ENCODE results near the gene IL22. TPM values are rescaled to one million over a fixed set of nuclear protein-coding genes. Genes with fewer than 3 reads are reported as not detected.

The IL22 gene
- total RNA-seq, 1 experiment from 2014 or later: not detected

DNA sequence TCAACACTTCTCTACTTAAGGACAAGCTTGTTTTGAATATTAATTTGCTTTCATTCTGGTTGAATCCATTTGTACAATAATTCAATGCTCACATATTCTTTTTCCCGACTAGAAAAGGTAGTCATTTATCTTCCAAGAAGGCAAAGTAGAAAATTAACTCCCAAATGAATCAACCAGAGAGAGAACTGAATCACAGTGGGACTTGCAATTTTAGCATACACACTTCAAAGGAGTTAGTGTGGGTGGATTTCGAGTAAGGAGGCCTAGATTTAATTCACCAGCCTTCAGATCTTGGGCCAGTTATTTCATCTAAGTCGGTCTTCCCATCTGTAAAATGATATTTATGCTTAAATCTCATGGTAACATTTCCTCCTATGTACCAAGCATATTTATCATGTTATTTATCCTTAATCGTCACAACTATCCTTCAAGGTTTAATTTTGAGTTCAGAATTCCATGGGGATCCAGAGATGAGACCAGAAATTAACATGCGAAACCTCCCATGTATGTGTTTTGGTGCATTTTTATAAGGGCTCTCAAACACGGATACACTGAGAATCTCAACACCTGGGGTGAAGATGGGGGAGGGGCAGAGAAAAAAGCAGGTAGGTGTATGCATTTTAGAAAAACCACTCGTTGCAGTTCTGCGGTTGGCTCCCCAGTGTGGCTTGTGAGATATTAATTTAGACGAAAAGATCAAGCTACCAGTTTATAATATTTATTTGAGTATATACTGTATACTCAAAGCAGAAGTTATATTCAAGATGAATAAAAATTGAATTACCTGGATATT lies 38.9 kb upstream of the IL22 start (continued):
- TF ChIP-seq ZNF281 (CRISPR knock-in tag; IDR thresholded peaks at IDR 0.05): no peak
- TF ChIP-seq, protein P1, sequence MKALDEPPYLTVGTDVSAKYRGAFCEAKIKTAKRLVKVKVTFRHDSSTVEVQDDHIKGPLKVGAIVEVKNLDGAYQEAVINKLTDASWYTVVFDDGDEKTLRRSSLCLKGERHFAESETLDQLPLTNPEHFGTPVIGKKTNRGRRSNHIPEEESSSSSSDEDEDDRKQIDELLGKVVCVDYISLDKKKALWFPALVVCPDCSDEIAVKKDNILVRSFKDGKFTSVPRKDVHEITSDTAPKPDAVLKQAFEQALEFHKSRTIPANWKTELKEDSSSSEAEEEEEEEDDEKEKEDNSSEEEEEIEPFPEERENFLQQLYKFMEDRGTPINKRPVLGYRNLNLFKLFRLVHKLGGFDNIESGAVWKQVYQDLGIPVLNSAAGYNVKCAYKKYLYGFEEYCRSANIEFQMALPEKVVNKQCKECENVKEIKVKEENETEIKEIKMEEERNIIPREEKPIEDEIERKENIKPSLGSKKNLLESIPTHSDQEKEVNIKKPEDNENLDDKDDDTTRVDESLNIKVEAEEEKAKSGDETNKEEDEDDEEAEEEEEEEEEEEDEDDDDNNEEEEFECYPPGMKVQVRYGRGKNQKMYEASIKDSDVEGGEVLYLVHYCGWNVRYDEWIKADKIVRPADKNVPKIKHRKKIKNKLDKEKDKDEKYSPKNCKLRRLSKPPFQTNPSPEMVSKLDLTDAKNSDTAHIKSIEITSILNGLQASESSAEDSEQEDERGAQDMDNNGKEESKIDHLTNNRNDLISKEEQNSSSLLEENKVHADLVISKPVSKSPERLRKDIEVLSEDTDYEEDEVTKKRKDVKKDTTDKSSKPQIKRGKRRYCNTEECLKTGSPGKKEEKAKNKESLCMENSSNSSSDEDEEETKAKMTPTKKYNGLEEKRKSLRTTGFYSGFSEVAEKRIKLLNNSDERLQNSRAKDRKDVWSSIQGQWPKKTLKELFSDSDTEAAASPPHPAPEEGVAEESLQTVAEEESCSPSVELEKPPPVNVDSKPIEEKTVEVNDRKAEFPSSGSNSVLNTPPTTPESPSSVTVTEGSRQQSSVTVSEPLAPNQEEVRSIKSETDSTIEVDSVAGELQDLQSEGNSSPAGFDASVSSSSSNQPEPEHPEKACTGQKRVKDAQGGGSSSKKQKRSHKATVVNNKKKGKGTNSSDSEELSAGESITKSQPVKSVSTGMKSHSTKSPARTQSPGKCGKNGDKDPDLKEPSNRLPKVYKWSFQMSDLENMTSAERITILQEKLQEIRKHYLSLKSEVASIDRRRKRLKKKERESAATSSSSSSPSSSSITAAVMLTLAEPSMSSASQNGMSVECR (CRISPR knock-in tag; IDR thresholded peaks at IDR 0.05; ENCODE audit: borderline replicate concordance): no peak

- H3K27ac Mint-ChIP-seq: no peak overlapping the region
- ATAC-seq (no peak), DNase-seq (ENCODE audit: low spot score) (no peak)
- H3K9me3 Mint-ChIP-seq: no peaks in the 10 kb centered on the region
- H3K36me3 Mint-ChIP-seq: no peaks in the 10 kb centered on the region
- H3K27me3 Mint-ChIP-seq (ENCODE audit: low read depth): no peaks in the 10 kb centered on the region
- ChIA-PET CTCF (no interaction called here), POLR2A (interaction anchor here (1.2 kb wide), 1 partner anchor 20 kb away, joined by 3 read pairs; no protein-coding TSS in a partner anchor)
- H3K4me3 Mint-ChIP-seq: no peak overlapping the region
- no peaks in the 10 kb centered on the region for H3K4me1 Mint-ChIP-seq
- TF ChIP-seq, protein P2, sequence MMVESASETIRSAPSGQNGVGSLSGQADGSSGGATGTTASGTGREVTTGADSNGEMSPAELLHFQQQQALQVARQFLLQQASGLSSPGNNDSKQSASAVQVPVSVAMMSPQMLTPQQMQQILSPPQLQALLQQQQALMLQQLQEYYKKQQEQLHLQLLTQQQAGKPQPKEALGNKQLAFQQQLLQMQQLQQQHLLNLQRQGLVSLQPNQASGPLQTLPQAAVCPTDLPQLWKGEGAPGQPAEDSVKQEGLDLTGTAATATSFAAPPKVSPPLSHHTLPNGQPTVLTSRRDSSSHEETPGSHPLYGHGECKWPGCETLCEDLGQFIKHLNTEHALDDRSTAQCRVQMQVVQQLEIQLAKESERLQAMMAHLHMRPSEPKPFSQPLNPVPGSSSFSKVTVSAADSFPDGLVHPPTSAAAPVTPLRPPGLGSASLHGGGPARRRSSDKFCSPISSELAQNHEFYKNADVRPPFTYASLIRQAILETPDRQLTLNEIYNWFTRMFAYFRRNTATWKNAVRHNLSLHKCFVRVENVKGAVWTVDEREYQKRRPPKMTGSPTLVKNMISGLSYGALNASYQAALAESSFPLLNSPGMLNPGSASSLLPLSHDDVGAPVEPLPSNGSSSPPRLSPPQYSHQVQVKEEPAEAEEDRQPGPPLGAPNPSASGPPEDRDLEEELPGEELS (CRISPR knock-in tag; IDR thresholded peaks at IDR 0.05): no peak
- no peak for TF ChIP-seq MYBL2 (CRISPR knock-in tag; IDR thresholded peaks at IDR 0.05)
- TF ChIP-seq HMGXB4 (CRISPR knock-in tag; IDR thresholded peaks at IDR 0.05): no peak
- TF ChIP-seq SOX15 (CRISPR knock-in tag; IDR thresholded peaks at IDR 0.05): no peak
- TF ChIP-seq, protein P3, sequence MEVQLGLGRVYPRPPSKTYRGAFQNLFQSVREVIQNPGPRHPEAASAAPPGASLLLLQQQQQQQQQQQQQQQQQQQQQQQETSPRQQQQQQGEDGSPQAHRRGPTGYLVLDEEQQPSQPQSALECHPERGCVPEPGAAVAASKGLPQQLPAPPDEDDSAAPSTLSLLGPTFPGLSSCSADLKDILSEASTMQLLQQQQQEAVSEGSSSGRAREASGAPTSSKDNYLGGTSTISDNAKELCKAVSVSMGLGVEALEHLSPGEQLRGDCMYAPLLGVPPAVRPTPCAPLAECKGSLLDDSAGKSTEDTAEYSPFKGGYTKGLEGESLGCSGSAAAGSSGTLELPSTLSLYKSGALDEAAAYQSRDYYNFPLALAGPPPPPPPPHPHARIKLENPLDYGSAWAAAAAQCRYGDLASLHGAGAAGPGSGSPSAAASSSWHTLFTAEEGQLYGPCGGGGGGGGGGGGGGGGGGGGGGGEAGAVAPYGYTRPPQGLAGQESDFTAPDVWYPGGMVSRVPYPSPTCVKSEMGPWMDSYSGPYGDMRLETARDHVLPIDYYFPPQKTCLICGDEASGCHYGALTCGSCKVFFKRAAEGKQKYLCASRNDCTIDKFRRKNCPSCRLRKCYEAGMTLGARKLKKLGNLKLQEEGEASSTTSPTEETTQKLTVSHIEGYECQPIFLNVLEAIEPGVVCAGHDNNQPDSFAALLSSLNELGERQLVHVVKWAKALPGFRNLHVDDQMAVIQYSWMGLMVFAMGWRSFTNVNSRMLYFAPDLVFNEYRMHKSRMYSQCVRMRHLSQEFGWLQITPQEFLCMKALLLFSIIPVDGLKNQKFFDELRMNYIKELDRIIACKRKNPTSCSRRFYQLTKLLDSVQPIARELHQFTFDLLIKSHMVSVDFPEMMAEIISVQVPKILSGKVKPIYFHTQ (CRISPR knock-in tag; IDR thresholded peaks at IDR 0.05): no peak
- no peak for TF ChIP-seq ELF4 (CRISPR knock-in tag; IDR thresholded peaks at IDR 0.05; ENCODE audit: low read depth)
- TF ChIP-seq ZSCAN18 (CRISPR knock-in tag; IDR thresholded peaks at IDR 0.05): no peak
- no peak for TF ChIP-seq GABPB1 (CRISPR knock-in tag; IDR thresholded peaks at IDR 0.05)
- no peak for TF ChIP-seq E2F5 (CRISPR knock-in tag; IDR thresholded peaks at IDR 0.05)
- TF ChIP-seq NFE2L1 (CRISPR knock-in tag; IDR thresholded peaks at IDR 0.05): no peak
Observed at GRCh38 chr12:68291396-68292036, 38.1 kb upstream of the IL22 start.
